Prostate gland (tissue), 2 donors: ENCODE results near the gene MCF2L2.

Experiments used
- POLR2A ChIP-seq: fragments of 450-650 bp; IDR thresholded peaks from one replicate; pipeline ENCODE4 v1.6.1; 2016; ENCODE audit warnings: antibody characterized with exemption, mild to moderate bottlenecking
- TF ChIP-seq, protein P1 (sequence below), 4 experiments: fragments of 200-600 bp in 2 of 4; fragments of 450-650 bp in 2 of 4; sonication (generic) in 2 of 4; IDR thresholded peaks; 1 replicate in 3 of 4; 2 replicates in 1 of 4; pipeline ENCODE4 v1.5.1; 2016 to 2019; ENCODE audit warnings: antibody characterized with exemption in 4 of 4, mild to moderate bottlenecking in 2 of 4, moderate library complexity in 2 of 4

- no peak for TF ChIP-seq POLR2A
- TF ChIP-seq, protein P1, sequence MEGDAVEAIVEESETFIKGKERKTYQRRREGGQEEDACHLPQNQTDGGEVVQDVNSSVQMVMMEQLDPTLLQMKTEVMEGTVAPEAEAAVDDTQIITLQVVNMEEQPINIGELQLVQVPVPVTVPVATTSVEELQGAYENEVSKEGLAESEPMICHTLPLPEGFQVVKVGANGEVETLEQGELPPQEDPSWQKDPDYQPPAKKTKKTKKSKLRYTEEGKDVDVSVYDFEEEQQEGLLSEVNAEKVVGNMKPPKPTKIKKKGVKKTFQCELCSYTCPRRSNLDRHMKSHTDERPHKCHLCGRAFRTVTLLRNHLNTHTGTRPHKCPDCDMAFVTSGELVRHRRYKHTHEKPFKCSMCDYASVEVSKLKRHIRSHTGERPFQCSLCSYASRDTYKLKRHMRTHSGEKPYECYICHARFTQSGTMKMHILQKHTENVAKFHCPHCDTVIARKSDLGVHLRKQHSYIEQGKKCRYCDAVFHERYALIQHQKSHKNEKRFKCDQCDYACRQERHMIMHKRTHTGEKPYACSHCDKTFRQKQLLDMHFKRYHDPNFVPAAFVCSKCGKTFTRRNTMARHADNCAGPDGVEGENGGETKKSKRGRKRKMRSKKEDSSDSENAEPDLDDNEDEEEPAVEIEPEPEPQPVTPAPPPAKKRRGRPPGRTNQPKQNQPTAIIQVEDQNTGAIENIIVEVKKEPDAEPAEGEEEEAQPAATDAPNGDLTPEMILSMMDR (IDR thresholded peaks at IDR 0.05) = no peak
Observed at GRCh38 chr3:183331498-183331897, 96.9 kb downstream of the MCF2L2 start.
